HepG2 (cell line): ENCODE data around the gene MAPRE3. TPM values are rescaled to one million over a fixed set of nuclear protein-coding genes. Genes with fewer than 3 reads are reported as not detected.

Experiments used
- ATAC-seq: fragments of 200-7000 bp; cut with Tn5 transposase; 3 replicates; pipeline ENCODE4 v1.9.1; 2020; ENCODE audit warnings: mild to moderate bottlenecking, moderate library complexity
- BruUV-seq: library from RNA; stranded (reverse); fragments of 400-500 nt; replicated peaks from 2 replicates; lab custom pipeline; 2021; lab: Mats Ljungman, UMichigan
- CTCF ChIA-PET: fragments of 300-600 bp; formaldehyde crosslinking; extraction: SDS; loops from one replicate; lab custom pipeline; 2021; ENCODE audit warnings: low total read pairs, inconsistent platforms, low intra/inter-chr PET ratio; lab: Yijun Ruan, JAX
- POLR2A ChIA-PET: fragments of 350-600 bp; sonication (Branson Sonifier 250); formaldehyde crosslinking; loops from one replicate; lab custom pipeline; 2020; ENCODE audit warnings: antibody characterized with exemption, inconsistent platforms; lab: Yijun Ruan, JAX
- DNase-seq: peaks from one replicate; pipeline ENCODE4 v3.0.0-alpha.2; 2015; ENCODE audit warnings: low spot score
- FAIRE-seq: peaks from 3 replicates; lab custom pipeline; 2011; peaks lifted over from hg19 to GRCh38; lab: Jason Lieb, UNC
- H2AFZ ChIP-seq: one replicate; pipeline ENCODE4 v1.6.1; 2011; ENCODE audit warnings: low read length, inconsistent platforms
- H3K27ac ChIP-seq: fragments of 300-600 bp; 3 replicates; pipeline ENCODE4 v1.8.0; 2011; ENCODE audit warnings: mixed run types, mild to moderate bottlenecking, mixed read lengths, low read length, inconsistent platforms; ENCODE audit not compliant: insufficient read depth; ENCODE audit errors: extremely low read length
- H3K27me3 ChIP-seq, 2 experiments: fragments of 200-600 bp in 1 of 2; 2 replicates in 1 of 2; 3 replicates in 1 of 2; pipeline versions ENCODE4 v1.6.0 to v1.8.0; 2011; ENCODE audit warnings: low read length in 2 of 2, mild to moderate bottlenecking in 2 of 2, moderate library complexity in 2 of 2, inconsistent platforms in 1 of 2; ENCODE audit not compliant: insufficient read depth in 2 of 2, control insufficient read depth in 1 of 2
- H3K36me3 ChIP-seq, 2 experiments: fragments of 200-600 bp in 1 of 2; replicated peaks in 1 of 2; 2 replicates in 1 of 2; 3 replicates in 1 of 2; pipeline versions ENCODE4 v1.5.1 to v1.8.0; 2011; ENCODE audit warnings: low read length in 2 of 2, inconsistent platforms in 1 of 2; ENCODE audit not compliant: insufficient read depth in 2 of 2, control insufficient read depth in 1 of 2
- H3K4me1 ChIP-seq: 2 replicates; pipeline ENCODE4 v1.5.1; 2012; ENCODE audit warnings: low read length, inconsistent platforms; ENCODE audit not compliant: insufficient read depth
- H3K4me2 ChIP-seq: 2 replicates; pipeline ENCODE4 v1.6.0; 2011; ENCODE audit warnings: low read depth, low read length, inconsistent platforms
- H3K4me3 ChIP-seq, 3 experiments: fragments of 200-600 bp in 1 of 3; sonication (generic), shearing (Covaris generic) in 1 of 3; replicated peaks in 1 of 3; 2 replicates each; pipeline ENCODE4 v1.5.1; 2011 to 2016; ENCODE audit warnings: low read length in 3 of 3, inconsistent platforms in 2 of 3, low read depth in 2 of 3, mild to moderate bottlenecking in 2 of 3, control low read depth in 1 of 3, mixed read lengths in 1 of 3; ENCODE audit not compliant: insufficient read depth in 1 of 3
- H3K79me2 ChIP-seq: one replicate; pipeline ENCODE4 v1.6.1; 2011; ENCODE audit warnings: low read length, inconsistent platforms; ENCODE audit not compliant: insufficient read depth
- H3K9ac ChIP-seq: 2 replicates; pipeline ENCODE4 v1.6.0; 2011; ENCODE audit warnings: mild to moderate bottlenecking, low read depth, low read length, inconsistent platforms; ENCODE audit not compliant: insufficient read depth
- H3K9me3 ChIP-seq: 2 replicates; pipeline ENCODE4 v1.5.1; 2012; ENCODE audit warnings: mild to moderate bottlenecking, low read length
- H4K20me1 ChIP-seq: 2 replicates; pipeline ENCODE4 v1.6.0; 2011; ENCODE audit warnings: inconsistent platforms, mild to moderate bottlenecking, low read length, moderate library complexity; ENCODE audit not compliant: insufficient read depth
- CREB1 ChIP-seq, 2 experiments: fragments of 450-650 bp in 1 of 2; IDR thresholded peaks; 2 replicates each; pipeline ENCODE4 v1.6.1; 2016 to 2017; ENCODE audit warnings: control low read depth in 1 of 2, mild to moderate bottlenecking in 1 of 2, missing compliant biosample characterization in 1 of 2, missing genetic modification characterization in 1 of 2
- JDP2 ChIP-seq: sonication (generic); formaldehyde crosslinking; IDR thresholded peaks from 2 replicates; pipeline ENCODE4 v1.8.1; 2022; ENCODE audit warnings: missing genetic modification reagents, borderline replicate concordance
- KAT2B ChIP-seq: fragments of 150-350 bp; IDR thresholded peaks from 2 replicates; pipeline ENCODE4 v1.6.1; 2014; ENCODE audit warnings: low read depth, low read length, borderline replicate concordance
- PRPF4 ChIP-seq: fragments of 200-400 bp; formaldehyde crosslinking; IDR thresholded peaks from 2 replicates; pipeline ENCODE4 v1.6.1; 2016; ENCODE audit warnings: low read length, low read depth; ENCODE audit not compliant: poor library complexity, severe bottlenecking
- ZNF205 ChIP-seq: IDR thresholded peaks from 2 replicates; pipeline ENCODE4 v1.6.1; 2018; ENCODE audit warnings: missing biosample characterization, missing genetic modification reagents
- ZNF232 ChIP-seq: sonication (generic); formaldehyde crosslinking; IDR thresholded peaks from 2 replicates; pipeline ENCODE4 v1.4.0; 2020; ENCODE audit warnings: missing genetic modification reagents, borderline replicate concordance
- ZNF550 ChIP-seq: sonication (generic); formaldehyde crosslinking; IDR thresholded peaks from 2 replicates; pipeline ENCODE4 v1.4.0; 2020; ENCODE audit warnings: mild to moderate bottlenecking, missing genetic modification reagents, borderline replicate concordance
- ZNF615 ChIP-seq: sonication (generic); formaldehyde crosslinking; IDR thresholded peaks from 2 replicates; pipeline ENCODE4 v1.5.0; 2020; ENCODE audit warnings: mild to moderate bottlenecking, missing genetic modification reagents, borderline replicate concordance
- ZNF766 ChIP-seq: sonication (generic); formaldehyde crosslinking; IDR thresholded peaks from 2 replicates; pipeline ENCODE4 v1.5.0; 2020; ENCODE audit warnings: missing genetic modification reagents, borderline replicate concordance
- WGBS: methylation state at CpG from one replicate; pipeline ENCODE4 v1.1.6; 2017; ENCODE audit warnings: low lambda C conversion rate; 5-methylcytosine and 5-hydroxymethylcytosine counted together
- in situ Hi-C: cut with HindIII; loops from 2 replicates; pipeline ENCODE4 v1.10.0; 2017; ENCODE audit warnings: low pct_unique_long_range_greater_than_20kb; ENCODE audit not compliant: extremely low pct_ligation_motif_present
- intact Hi-C: fragments of 100-400 bp; cut with micrococcal nuclease; formaldehyde crosslinking; loops from one replicate; pipeline ENCODE4 v1.10.0; 2022; ENCODE audit not compliant: unreplicated experiment
- polyA plus RNA-seq, 8 experiments: library from polyadenylated mRNA; depleted of rRNA in 3 of 8; stranded (reverse) in 7 of 8; unstranded in 1 of 8; fragments of >200 nt; fragmentation: Illumina TruSeq in 4 of 8; extraction: Trizol in 4 of 8; gene quantifications; 2 replicates each; pipeline versions ENCODE4 v1.2.1 to v1.2.3, GENCODE V29; 2011 to 2016; ENCODE audit warnings: low read depth in 4 of 8, missing spikeins in 1 of 8, mixed read lengths in 1 of 8; ENCODE audit not compliant: insufficient read depth in 1 of 8
- total RNA-seq, 5 experiments: library from RNA; depleted of rRNA; stranded (reverse); fragments of >200 nt; fragmentation: Illumina TruSeq; extraction: Trizol; gene quantifications; 2 replicates each; pipeline ENCODE4 v1.2.3, GENCODE V29; 2016; ENCODE audit warnings: low read depth in 1 of 5
- TF ChIP-seq, protein P1 (sequence below): sonication (generic); formaldehyde crosslinking; IDR thresholded peaks from 2 replicates; pipeline ENCODE4; 2020; ENCODE audit warnings: missing genetic modification reagents, mild to moderate bottlenecking, borderline replicate concordance
- TF ChIP-seq, protein P2 (sequence below): sonication (generic); formaldehyde crosslinking; IDR thresholded peaks from 2 replicates; pipeline ENCODE4 v1.5.0; 2020; ENCODE audit warnings: missing genetic modification reagents
- TF ChIP-seq, protein P3 (sequence below): sonication (generic); formaldehyde crosslinking; IDR thresholded peaks from 2 replicates; pipeline ENCODE4 v1.4.0; 2020; ENCODE audit warnings: missing genetic modification reagents; ENCODE audit errors: not compliant biosample characterization
- TF ChIP-seq, protein P4 (sequence below): sonication (generic); formaldehyde crosslinking; IDR thresholded peaks from 2 replicates; pipeline ENCODE4 v1.5.1; 2020; ENCODE audit warnings: mild to moderate bottlenecking, missing genetic modification reagents, moderate library complexity
- TF ChIP-seq, protein P5 (sequence below): IDR thresholded peaks from 2 replicates; pipeline ENCODE4 v1.6.1; 2016; ENCODE audit warnings: missing genetic modification reagents, missing compliant biosample characterization

MAPRE3 gene
- total and polyA plus RNA-seq, 2 of the 13 experiments (the other 11 are each of a cell fraction or from before 2014, with no cell fraction given) = 0.31 to 0.91 TPM

DNA sequence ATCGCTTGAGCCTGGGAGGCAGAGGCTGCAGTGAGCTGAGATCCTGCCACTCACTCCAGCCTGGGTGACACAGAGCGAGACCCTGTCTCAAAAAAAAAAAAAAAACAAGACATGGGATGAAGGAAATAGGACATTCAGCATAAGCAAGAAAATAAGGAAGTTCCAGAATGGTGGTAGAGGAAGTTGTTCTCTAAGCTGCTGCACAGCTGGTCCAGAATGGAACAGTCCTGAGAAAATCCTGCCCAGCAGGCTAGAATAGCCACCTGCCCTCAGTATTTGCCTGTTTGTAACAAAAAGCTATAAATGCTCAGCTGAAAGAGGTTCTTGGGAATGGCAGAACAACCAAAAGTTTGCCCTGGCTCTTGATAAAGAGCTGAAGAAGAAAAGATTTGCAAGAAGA is 11.1 kb upstream of the MAPRE3 start:
- Histone ChIP-seq H3K27ac (no peak overlapping the region), H3K4me1 (no peaks in the 10 kb centered on the region), H3K4me3 (no peak overlapping the region), H3K9ac (no peak overlapping the region), H3K9me3 (no peaks in the 10 kb centered on the region), H3K79me2 (no peaks in the 10 kb centered on the region), H2AFZ (no peak overlapping the region), H3K36me3 (no peaks in the 10 kb centered on the region), H3K27me3 (peaks cover 4 to 54% of the 10 kb centered on the region in 2 experiments; a peak in 4 of 5 replicates), H4K20me1 (no peaks in the 10 kb centered on the region), H3K4me2 (no peak overlapping the region)
- no TSS peak for BruUV-seq
- DNase-seq = no peak
- in situ Hi-C loops = no loop called here
- ChIA-PET POLR2A (interaction anchor here (0.7 kb wide), 1 partner anchor 126 kb away, joined by 3 read pairs; no protein-coding TSS in a partner anchor), CTCF (interaction anchor here (4.5 kb wide), 1 partner anchor 58 kb away, joined by 91 read pairs; no protein-coding TSS in a partner anchor)
- ATAC-seq = no peak
- WGBS = 21% methylated on average over 2 of the region's 2 CpGs
- intact Hi-C loops = no loop called here
- no peak for FAIRE-seq
- TF ChIP-seq ZNF205 (no peak), CREB1 (IDR thresholded peaks at IDR 0.05) (no peak), CREB1 (CRISPR knock-in tag; IDR thresholded peaks at IDR 0.05) (no peak), ZNF766 (CRISPR knock-in tag) (no peak), PRPF4 (no peak), JDP2 (CRISPR knock-in tag) (no peak), ZNF615 (no peak), ZNF550 (CRISPR knock-in tag) (no peak), KAT2B (no peak), ZNF232 (no peak)
- TF ChIP-seq, protein P1, sequence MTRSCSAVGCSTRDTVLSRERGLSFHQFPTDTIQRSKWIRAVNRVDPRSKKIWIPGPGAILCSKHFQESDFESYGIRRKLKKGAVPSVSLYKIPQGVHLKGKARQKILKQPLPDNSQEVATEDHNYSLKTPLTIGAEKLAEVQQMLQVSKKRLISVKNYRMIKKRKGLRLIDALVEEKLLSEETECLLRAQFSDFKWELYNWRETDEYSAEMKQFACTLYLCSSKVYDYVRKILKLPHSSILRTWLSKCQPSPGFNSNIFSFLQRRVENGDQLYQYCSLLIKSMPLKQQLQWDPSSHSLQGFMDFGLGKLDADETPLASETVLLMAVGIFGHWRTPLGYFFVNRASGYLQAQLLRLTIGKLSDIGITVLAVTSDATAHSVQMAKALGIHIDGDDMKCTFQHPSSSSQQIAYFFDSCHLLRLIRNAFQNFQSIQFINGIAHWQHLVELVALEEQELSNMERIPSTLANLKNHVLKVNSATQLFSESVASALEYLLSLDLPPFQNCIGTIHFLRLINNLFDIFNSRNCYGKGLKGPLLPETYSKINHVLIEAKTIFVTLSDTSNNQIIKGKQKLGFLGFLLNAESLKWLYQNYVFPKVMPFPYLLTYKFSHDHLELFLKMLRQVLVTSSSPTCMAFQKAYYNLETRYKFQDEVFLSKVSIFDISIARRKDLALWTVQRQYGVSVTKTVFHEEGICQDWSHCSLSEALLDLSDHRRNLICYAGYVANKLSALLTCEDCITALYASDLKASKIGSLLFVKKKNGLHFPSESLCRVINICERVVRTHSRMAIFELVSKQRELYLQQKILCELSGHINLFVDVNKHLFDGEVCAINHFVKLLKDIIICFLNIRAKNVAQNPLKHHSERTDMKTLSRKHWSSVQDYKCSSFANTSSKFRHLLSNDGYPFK (CRISPR knock-in tag) = no peak
- TF ChIP-seq, protein P2, sequence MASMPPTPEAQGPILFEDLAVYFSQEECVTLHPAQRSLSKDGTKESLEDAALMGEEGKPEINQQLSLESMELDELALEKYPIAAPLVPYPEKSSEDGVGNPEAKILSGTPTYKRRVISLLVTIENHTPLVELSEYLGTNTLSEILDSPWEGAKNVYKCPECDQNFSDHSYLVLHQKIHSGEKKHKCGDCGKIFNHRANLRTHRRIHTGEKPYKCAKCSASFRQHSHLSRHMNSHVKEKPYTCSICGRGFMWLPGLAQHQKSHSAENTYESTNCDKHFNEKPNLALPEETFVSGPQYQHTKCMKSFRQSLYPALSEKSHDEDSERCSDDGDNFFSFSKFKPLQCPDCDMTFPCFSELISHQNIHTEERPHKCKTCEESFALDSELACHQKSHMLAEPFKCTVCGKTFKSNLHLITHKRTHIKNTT (CRISPR knock-in tag) = no peak
- TF ChIP-seq, protein P3, sequence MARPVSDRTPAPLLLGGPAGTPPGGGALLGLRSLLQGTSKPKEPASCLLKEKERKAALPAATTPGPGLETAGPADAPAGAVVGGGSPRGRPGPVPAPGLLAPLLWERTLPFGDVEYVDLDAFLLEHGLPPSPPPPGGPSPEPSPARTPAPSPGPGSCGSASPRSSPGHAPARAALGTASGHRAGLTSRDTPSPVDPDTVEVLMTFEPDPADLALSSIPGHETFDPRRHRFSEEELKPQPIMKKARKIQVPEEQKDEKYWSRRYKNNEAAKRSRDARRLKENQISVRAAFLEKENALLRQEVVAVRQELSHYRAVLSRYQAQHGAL = no peak
- TF ChIP-seq, protein P4, sequence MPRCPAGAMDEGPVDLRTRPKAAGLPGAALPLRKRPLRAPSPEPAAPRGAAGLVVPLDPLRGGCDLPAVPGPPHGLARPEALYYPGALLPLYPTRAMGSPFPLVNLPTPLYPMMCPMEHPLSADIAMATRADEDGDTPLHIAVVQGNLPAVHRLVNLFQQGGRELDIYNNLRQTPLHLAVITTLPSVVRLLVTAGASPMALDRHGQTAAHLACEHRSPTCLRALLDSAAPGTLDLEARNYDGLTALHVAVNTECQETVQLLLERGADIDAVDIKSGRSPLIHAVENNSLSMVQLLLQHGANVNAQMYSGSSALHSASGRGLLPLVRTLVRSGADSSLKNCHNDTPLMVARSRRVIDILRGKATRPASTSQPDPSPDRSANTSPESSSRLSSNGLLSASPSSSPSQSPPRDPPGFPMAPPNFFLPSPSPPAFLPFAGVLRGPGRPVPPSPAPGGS (CRISPR knock-in tag) = no peak
- TF ChIP-seq, protein P5, sequence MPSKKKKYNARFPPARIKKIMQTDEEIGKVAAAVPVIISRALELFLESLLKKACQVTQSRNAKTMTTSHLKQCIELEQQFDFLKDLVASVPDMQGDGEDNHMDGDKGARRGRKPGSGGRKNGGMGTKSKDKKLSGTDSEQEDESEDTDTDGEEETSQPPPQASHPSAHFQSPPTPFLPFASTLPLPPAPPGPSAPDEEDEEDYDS (CRISPR knock-in tag) = no peak
